ENCODE data around the gene RNF175. TPM values are rescaled to one million over a fixed set of nuclear protein-coding genes. Genes with fewer than 3 reads are reported as not detected.

The RNF175 gene
- not detected for total RNA-seq

DNA sequence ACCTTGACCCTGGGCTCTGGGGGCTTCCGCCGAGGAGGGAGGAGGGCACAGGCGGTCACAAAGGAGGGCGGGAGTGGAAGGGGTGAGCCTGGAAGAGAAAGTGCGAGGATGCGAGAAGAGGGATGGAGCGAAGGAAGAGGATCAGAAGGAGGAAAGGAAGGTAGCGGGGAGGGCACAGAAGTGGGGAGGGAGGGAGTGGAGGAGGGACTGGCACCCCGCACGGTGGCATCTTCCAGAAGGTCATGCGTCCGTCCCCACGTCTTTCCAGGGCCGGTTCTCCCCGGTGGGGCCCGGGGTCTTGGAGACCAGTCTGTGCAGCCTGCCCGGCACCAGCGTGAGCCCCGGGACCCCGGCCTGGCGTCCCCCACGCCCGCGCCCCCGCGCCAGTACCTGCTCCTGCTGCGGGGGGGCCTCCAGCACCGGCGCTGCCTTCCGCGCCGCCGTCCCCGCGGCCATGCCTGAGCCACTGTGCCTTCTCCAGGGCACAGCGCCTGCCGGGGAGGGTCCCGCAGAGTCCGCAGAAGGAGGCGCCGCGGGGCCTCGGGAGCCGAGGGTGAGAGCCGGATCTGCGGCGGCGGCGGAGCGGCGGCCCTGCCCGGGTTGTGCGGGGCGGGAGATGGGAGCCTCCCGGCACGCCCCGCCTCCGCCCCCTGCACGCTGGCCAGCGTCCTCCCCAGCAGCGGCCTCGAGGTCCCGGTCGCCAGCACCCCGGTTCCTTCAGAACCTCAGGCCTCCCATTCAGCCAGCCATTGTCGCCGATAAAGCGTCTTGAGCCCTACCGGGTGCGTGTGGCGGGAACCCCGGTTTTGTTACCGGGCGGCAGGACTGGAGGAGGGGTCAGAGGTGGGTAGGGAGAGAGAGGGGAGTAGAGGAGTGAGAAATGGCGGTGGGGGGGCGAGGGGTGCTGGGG, at the start of gene RNF175:
TSS of gene RNF175 (minus strand) at position 618 of the 910 bp plus-strand sequence. CDS start at position 456, 162 bp downstream.
- Mint-ChIP-seq H3K4me1 (peaks cover 11% of the 10 kb centered on the region), H3K4me3 (peak within 1 kb of the TSS; percentile 20), H3K27ac (no peak within 1 kb of the TSS), H3K9me3 (no peaks in the 10 kb centered on the region), H3K36me3 (ENCODE audit: low read depth) (no peaks in the 10 kb centered on the region), H3K27me3 (peaks cover 34% of the 10 kb centered on the region)
- no peak for DNase-seq
- ChIA-PET POLR2A (no interaction called here), CTCF (no interaction called here)

- POLR2A ChIA-PET: no interaction called here
- no peak overlapping the region for H3K27ac Mint-ChIP-seq
These were observed 49.5 kb upstream of the RNF175 start for GRCh38 chr4:153809307-153809706.

GRCh38 chr4:153808175-153808574, 48.4 kb upstream of the RNF175 start:
- Mint-ChIP-seq H3K9me3 (peaks cover 10% of the 10 kb centered on the region), H3K4me3 (no peak overlapping the region), H3K36me3 (ENCODE audit: low read depth) (no peaks in the 10 kb centered on the region), H3K4me1 (peaks cover 15% of the 10 kb centered on the region), H3K27me3 (peaks cover 7% of the 10 kb centered on the region), H3K27ac (no peak overlapping the region)
- no peak for DNase-seq
- CTCF ChIA-PET: no interaction called here
- POLR2A ChIA-PET: no interaction called here

More at GRCh38 chr4:153809307-153809706, 49.5 kb upstream of the RNF175 start:
- Mint-ChIP-seq H3K4me1 (peaks cover 15% of the 10 kb centered on the region), H3K4me3 (no peak overlapping the region), H3K27me3 (peaks cover 9% of the 10 kb centered on the region), H3K36me3 (ENCODE audit: low read depth) (no peaks in the 10 kb centered on the region), H3K9me3 (peaks cover 10% of the 10 kb centered on the region)
- DNase-seq: peak; percentile 33
- CTCF ChIA-PET: no interaction called here

GRCh38 chr4:153806073-153806472, 46.2 kb upstream of the RNF175 start:
- peaks cover 10% of the 10 kb centered on the region for H3K9me3 Mint-ChIP-seq
- CTCF ChIA-PET: interaction anchor here (1.3 kb wide), 1 partner anchor 11 kb away, joined by 5 read pairs; no protein-coding TSS in a partner anchor
- H3K27ac Mint-ChIP-seq: no peak overlapping the region
- no peak for DNase-seq
- no peak overlapping the region for H3K4me3 Mint-ChIP-seq
- no peaks in the 10 kb centered on the region for H3K36me3 Mint-ChIP-seq (ENCODE audit: low read depth)
- H3K4me1 Mint-ChIP-seq: peaks cover 15% of the 10 kb centered on the region
- POLR2A ChIA-PET: no interaction called here
- peaks cover 2% of the 10 kb centered on the region for H3K27me3 Mint-ChIP-seq

DNA sequence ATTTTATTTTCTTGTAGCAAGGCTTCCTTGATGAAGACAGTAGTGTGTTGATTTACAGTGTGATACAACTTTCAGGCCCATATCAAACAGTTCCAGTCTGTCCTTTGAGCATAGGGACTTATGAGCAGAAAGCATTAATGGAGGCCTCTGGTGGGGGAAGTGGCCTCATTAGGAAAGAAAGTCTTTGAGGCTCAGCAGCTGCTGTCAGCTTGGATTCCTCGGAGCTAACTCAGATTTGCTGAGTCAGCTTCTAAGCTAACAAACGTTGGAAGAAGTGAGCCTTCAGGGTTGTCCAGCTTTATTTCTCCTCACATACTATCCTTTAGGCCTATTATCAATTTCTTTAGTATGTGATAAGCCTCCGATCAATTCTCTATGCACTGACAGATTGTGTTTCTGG, 44.9 kb upstream of the RNF175 start:
- CTCF ChIA-PET: interaction anchor here (0.5 kb wide), 1 partner anchor 1591 kb away, joined by 3 read pairs; no protein-coding TSS in a partner anchor
- H3K4me1 Mint-ChIP-seq: peaks cover 11% of the 10 kb centered on the region

DNA sequence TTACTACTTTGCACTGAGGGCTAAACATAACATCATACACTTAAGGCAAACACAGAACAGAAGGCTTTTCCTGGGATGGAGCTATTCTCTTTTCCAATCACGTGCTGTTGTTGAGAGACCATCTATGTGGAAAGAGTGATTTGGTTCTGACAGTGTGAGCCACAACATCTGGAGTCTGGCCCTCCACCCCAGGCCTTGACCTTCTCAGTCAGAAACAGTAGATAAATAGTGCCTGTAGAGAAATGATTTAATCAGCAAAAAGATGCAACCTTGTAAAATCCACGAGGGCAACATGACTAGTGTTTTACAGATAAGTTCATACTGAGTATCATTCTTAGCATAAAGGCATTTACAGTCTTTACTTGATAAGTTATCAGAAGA, 39.9 kb upstream of the RNF175 start:
- Mint-ChIP-seq H3K4me3 (no peak overlapping the region), H3K4me1 (no peaks in the 10 kb centered on the region), H3K9me3 (no peaks in the 10 kb centered on the region), H3K27ac (no peak overlapping the region), H3K36me3 (ENCODE audit: low read depth) (no peaks in the 10 kb centered on the region), H3K27me3 (peaks cover 44% of the 10 kb centered on the region)
- no peak for DNase-seq
- ChIA-PET POLR2A (no interaction called here), CTCF (interaction anchor here (0.6 kb wide), 1 partner anchor 519 kb away, joined by 3 read pairs; no protein-coding TSS in a partner anchor)

More for the DNA sequence above, 44.9 kb upstream of the RNF175 start:
- POLR2A ChIA-PET: no interaction called here
- Mint-ChIP-seq H3K36me3 (ENCODE audit: low read depth) (no peaks in the 10 kb centered on the region), H3K27me3 (peaks cover 5% of the 10 kb centered on the region), H3K27ac (no peak overlapping the region), H3K9me3 (peaks cover 7% of the 10 kb centered on the region), H3K4me3 (no peak overlapping the region)
- DNase-seq: no peak

DNA sequence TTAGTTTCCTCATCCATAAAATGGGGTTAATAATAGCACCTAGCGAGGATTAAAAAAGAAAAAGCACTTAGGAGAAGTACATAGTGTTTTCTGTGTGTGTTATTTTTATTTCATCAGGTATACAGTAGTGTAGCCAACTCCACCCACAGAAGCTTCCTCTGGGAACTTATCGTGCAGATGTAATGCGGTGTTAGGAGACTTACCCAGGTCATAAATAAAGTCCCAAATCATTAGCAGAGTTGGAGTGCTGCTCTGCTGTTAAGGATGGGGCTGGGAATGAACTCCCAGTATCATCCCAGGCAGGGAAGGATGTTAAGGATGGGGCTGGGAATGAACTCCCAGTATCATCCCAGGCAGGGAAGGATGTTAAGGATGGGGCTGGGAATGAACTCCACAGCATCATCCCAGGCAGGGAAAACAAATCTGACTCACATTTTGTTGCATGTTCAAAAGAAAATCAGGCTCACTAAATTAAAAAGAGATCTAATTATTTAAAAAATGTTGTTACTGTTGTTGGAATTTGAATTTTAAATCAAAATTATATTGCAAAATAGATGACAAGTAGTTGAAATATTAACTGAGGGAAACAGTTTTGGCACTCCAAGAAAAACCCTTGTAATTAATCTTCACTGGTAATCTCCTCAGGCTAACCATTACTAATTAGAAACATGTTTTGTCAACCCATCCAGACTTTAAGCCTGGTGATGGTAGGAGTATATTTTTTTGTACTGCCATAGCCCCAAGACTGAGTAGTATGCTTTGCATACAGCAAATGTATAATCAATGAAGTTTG, 39.3 kb upstream of the RNF175 start:
- Mint-ChIP-seq H3K9me3 (no peaks in the 10 kb centered on the region), H3K36me3 (ENCODE audit: low read depth) (no peaks in the 10 kb centered on the region), H3K4me3 (no peak overlapping the region), H3K27ac (no peak overlapping the region), H3K4me1 (no peaks in the 10 kb centered on the region), H3K27me3 (peaks cover 50% of the 10 kb centered on the region)
- CTCF ChIA-PET: interaction anchor here (0.6 kb wide), 1 partner anchor 519 kb away, joined by 3 read pairs; no protein-coding TSS in a partner anchor
- POLR2A ChIA-PET: no interaction called here
- no peak for DNase-seq

DNA sequence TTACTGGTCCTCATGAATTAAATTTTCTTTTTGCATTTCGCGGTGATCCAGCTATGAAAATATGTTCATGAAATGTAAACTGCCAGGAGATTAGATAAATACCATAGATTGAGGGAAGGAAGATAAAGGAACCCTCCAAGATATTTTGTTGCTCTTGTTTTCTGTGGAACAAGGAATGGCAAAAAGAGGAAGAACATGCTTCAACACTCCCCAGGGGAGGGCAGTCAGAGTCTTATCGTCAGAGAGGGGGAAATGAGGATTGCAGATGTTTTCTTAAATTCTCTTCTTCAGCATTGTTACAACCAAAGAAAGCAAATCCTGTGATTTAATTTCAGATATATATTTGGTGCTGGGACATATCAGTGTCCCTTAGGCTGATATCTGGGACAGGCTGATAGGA, 38.6 kb upstream of the RNF175 start:
- Mint-ChIP-seq H3K9me3 (no peaks in the 10 kb centered on the region), H3K27ac (no peak overlapping the region), H3K36me3 (ENCODE audit: low read depth) (no peaks in the 10 kb centered on the region), H3K27me3 (peaks cover 57% of the 10 kb centered on the region), H3K4me3 (no peak overlapping the region), H3K4me1 (no peaks in the 10 kb centered on the region)
- ChIA-PET POLR2A (no interaction called here), CTCF (no interaction called here)
- no peak for DNase-seq

DNA sequence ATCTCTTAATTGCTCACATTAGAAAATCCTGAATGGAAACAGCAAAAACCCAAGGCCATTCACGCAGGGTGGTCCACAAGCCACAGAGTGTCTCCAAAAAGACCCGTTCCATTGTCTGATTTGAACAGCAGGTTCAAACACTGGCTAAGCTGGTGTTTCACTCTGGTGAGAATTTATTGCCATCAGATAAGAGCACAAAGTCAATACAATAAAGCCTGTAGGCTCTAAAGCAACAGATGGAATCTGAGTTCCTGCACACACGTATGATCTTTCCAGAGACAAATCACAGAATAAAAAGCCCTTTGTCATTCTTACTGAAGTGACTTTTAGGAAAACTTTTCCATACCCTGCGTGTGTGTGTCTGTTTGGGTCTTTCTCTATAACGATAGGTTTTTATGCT, 34.2 kb upstream of the RNF175 start:
- Mint-ChIP-seq H3K36me3 (ENCODE audit: low read depth) (no peaks in the 10 kb centered on the region), H3K27ac (no peak overlapping the region), H3K9me3 (no peaks in the 10 kb centered on the region), H3K4me1 (peaks cover 21% of the 10 kb centered on the region), H3K4me3 (no peak overlapping the region), H3K27me3 (peaks cover 91% of the 10 kb centered on the region)
- no peak for DNase-seq
- ChIA-PET POLR2A (no interaction called here), CTCF (no interaction called here)

- Mint-ChIP-seq H3K27me3 (peaks cover 90% of the 10 kb centered on the region), H3K4me3 (peak overlapping the region; percentile 33), H3K4me1 (peaks cover 32% of the 10 kb centered on the region), H3K9me3 (no peaks in the 10 kb centered on the region), H3K36me3 (ENCODE audit: low read depth) (no peaks in the 10 kb centered on the region), H3K27ac (no peak overlapping the region)
- CTCF ChIA-PET: no interaction called here
- no peak for DNase-seq
- POLR2A ChIA-PET: no interaction called here
These were observed 32.9 kb upstream of the RNF175 start for GRCh38 chr4:153792618-153793247.

GRCh38 chr4:153791746-153792617, 32.2 kb upstream of the RNF175 start:
- peak; percentile 21 for DNase-seq
- POLR2A ChIA-PET: no interaction called here

DNA sequence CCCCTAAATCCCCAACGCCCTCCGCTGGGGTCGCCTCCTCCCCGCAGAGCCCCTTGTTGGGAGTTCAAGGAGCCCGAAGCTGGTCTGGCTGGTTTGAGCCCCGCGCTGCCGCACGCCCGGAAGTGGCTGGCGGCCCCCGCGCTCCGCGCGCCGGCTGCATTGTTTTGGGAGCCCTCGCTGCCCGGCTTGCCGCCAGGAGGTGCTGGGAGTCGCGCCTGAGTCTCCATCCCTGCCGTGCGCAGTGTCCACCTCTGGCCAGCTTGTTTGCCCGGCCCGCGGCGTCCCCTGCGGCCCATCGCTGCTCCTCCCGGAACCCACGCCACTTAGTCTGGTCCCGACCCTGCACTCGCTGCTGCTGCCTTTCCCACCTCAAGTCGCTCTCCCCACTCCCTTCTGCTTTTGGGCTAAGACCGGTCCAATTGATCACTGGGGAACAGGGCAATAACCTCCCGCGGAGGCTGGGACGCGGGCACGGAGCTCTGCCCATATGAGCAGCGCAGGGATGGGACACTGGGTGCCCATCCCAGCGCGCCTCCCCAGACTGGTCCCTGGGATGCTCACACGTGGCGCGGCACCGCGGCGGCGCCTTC, 31.2 kb upstream of the RNF175 start:
- H3K4me3 Mint-ChIP-seq: peak overlapping the region; percentile 45
- peaks cover 32% of the 10 kb centered on the region for H3K4me1 Mint-ChIP-seq
- no peaks in the 10 kb centered on the region for H3K36me3 Mint-ChIP-seq (ENCODE audit: low read depth)
- CTCF ChIA-PET: interaction anchor here (0.5 to 1.0 kb wide), 3 partner anchors 10 to 741 kb away, joined by 3 read pairs; no protein-coding TSS in a partner anchor
- H3K27me3 Mint-ChIP-seq: peaks cover 91% of the 10 kb centered on the region
- H3K9me3 Mint-ChIP-seq: no peaks in the 10 kb centered on the region
- POLR2A ChIA-PET: no interaction called here
- DNase-seq: peak; percentile 23
- H3K27ac Mint-ChIP-seq: no peak overlapping the region

More at GRCh38 chr4:153791746-153792617, 32.2 kb upstream of the RNF175 start:
- CTCF ChIA-PET: no interaction called here
- peak overlapping the region; percentile 45 for H3K4me3 Mint-ChIP-seq
- H3K4me1 Mint-ChIP-seq: peaks cover 32% of the 10 kb centered on the region
- no peaks in the 10 kb centered on the region for H3K36me3 Mint-ChIP-seq (ENCODE audit: low read depth)
- peaks cover 91% of the 10 kb centered on the region for H3K27me3 Mint-ChIP-seq
- H3K9me3 Mint-ChIP-seq: no peaks in the 10 kb centered on the region
- no peak overlapping the region for H3K27ac Mint-ChIP-seq
